Measurements from ENCODE around the gene ATG7.

ATG7 gene

DNA sequence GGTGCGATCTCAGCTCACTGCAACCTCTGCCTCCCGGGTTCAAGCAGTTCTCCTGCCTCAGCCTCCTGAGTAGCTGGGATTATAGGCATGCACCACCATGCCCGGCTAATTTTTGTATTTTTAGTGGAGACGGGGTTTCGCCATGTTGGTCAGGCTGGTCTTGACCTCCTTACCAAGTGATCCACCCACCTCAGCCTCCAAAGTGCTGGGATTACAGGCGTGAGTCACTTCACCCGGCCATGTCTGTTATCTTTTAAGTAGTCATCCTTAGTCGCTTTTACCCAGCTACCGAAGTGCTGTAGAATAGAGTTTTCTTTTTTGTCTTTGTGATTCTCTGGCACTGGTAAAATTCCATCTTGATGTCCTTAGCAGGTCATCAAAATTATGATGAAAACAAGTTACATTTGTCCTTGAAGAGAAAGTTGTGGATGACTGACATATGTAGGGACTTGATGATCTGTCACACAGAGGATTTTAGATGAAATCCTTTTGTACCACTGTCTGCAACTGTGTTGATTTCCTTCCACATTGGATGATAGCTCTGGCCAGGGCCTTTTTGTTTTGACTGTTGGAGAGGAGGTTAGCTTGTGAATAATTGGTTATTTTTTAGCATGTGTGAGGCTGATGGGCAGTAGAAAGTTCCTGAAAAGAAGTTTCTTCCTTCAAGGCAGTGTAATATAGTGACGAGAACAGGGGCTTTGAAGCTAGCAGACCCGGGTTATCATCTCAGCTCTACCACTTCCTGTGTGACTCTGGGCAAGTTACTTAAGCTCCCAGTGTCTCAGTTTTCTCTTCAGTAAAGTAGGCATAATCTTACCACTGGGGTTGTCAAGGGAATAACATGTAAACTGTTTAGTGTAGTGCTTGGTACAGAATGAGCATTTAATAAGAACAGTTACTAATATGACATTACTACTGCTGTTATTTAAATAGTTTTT, 18.8 kb downstream of the ATG7 start:
- no peak for TF ChIP-seq CTCF (IDR thresholded peaks at IDR 0.05)
- peak overlapping the region in 1 of 2 donors; percentile 82 for H3K27ac ChIP-seq
- H3K4me3 ChIP-seq: no peak overlapping the region
- DNase-seq (ENCODE audit: low spot score): no peak

GRCh38 chr3:11291808-11292207, 19.6 kb downstream of the ATG7 start:
- H3K27ac ChIP-seq: no peak overlapping the region
- no peak for TF ChIP-seq CTCF (IDR thresholded peaks at IDR 0.05)

GRCh38 chr3:11297126-11297525, 24.9 kb downstream of the ATG7 start:
- no peak overlapping the region for H3K27ac ChIP-seq
- TF ChIP-seq CTCF (IDR thresholded peaks at IDR 0.05): no peak
- no peak for DNase-seq (ENCODE audit: low spot score)
- no peak overlapping the region for H3K4me3 ChIP-seq

More at GRCh38 chr3:11291808-11292207, 19.6 kb downstream of the ATG7 start:
- no peak overlapping the region for H3K4me3 ChIP-seq
- no peak for DNase-seq (ENCODE audit: low spot score)

DNA sequence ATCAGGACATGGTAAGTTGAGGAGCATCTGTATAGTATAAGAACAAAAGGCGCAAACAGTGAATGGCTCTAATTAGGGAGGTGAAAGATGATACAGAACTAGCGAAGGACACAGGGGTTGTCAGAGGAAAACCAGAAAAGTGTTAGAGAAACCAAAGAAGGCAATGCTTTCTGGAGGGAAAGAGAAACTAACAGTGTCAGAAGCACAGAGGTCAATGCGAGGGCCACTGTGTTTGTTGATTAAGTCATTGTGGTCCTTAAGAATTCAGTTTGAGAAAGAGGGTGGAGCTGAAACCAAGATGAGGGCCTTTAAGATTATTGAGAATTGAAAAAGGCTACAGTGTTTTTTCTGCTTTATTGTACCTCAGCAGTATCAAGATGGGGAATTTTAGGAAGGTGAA, 28.8 kb downstream of the ATG7 start:
- H3K4me3 ChIP-seq: no peak overlapping the region
- no peak overlapping the region for H3K27ac ChIP-seq
- no peak for DNase-seq (ENCODE audit: low spot score)
- TF ChIP-seq CTCF (IDR thresholded peaks at IDR 0.05): no peak

DNA sequence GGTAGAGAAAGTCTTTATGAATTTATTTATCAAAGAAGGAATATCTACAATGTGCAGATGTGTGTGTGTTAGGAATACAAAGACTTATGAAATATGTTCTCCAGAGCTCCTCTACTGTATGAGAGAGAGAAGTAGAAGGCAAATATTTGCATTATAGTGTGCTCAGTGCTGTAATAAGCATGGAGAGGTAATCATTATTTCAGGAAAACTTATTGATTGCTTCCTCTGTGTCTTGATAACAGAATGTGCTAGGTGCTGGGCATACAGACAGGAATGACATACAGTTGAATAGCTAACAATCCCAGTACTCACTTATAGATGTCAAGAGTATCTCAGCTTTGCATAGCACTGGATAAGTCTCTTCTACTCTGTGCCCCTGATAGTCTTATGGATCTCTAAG, 30.2 kb downstream of the ATG7 start:
- H3K4me3 ChIP-seq: no peak overlapping the region
- no peak for TF ChIP-seq CTCF (IDR thresholded peaks at IDR 0.05)
- DNase-seq (ENCODE audit: low spot score): no peak
- no peak overlapping the region for H3K27ac ChIP-seq

DNA sequence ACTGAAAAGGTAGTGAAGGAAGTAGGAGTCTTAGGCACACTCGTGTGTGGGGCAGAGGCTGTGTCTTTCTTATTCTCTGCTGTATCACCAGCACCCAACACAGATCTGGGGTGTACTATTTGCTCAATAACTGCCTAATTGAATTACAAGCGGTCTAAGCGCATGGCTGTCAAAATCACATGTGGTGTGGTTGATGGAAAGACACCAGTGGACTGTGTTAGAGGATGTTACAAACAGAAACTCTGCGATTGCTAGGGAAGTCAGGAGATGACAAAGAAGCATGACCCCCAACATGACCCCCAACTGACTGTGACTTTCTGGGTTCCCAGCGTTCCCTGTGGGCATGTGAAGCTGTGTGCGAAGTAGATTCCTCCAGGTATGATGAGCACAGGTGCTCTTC, 32.0 kb downstream of the ATG7 start:
- no peak for DNase-seq (ENCODE audit: low spot score)
- H3K4me3 ChIP-seq: no peak overlapping the region
- no peak for TF ChIP-seq CTCF (IDR thresholded peaks at IDR 0.05)
- H3K27ac ChIP-seq: peak overlapping the region in 1 of 2 donors; percentile 43

GRCh38 chr3:11305509-11305908, 33.3 kb downstream of the ATG7 start:
- DNase-seq (ENCODE audit: low spot score): no peak
- Histone ChIP-seq H3K27ac (peak overlapping the region in 1 of 2 donors; percentile 66), H3K4me3 (no peak overlapping the region)
- no peak for TF ChIP-seq CTCF (IDR thresholded peaks at IDR 0.05)

All from coronary artery (tissue), 2 donors.